Esophagus (tissue), 2 donors: ENCODE data around the gene ELP1. TPM values are rescaled to one million over a fixed set of nuclear protein-coding genes. Genes with fewer than 3 reads are reported as not detected.

Source experiments
- H3K27ac ChIP-seq, 2 donors: one replicate each; pipeline ENCODE4 v1.5.1; 2013; ENCODE audit warnings: low read depth in 2 of 2, mild to moderate bottlenecking in 2 of 2, inconsistent platforms in 1 of 2, low read length in 1 of 2, moderate library complexity in 1 of 2
- H3K27me3 ChIP-seq, 2 donors: one replicate each; pipeline ENCODE4 v1.6.1; 2013; ENCODE audit warnings: low read length in 2 of 2, control low read depth in 1 of 2, mild to moderate bottlenecking in 1 of 2; ENCODE audit not compliant: insufficient read depth in 2 of 2, control insufficient read depth in 1 of 2
- H3K36me3 ChIP-seq, 2 donors: one replicate each; pipeline ENCODE4 v1.6.1; 2013; ENCODE audit warnings: low read length in 1 of 2; ENCODE audit not compliant: control insufficient read depth in 2 of 2, insufficient read depth in 2 of 2
- H3K4me1 ChIP-seq, 2 donors: one replicate each; pipeline ENCODE4 v1.6.1; 2013; ENCODE audit warnings: low read length in 1 of 2; ENCODE audit not compliant: control insufficient read depth in 2 of 2, insufficient read depth in 2 of 2
- H3K4me3 ChIP-seq, 2 donors: one replicate each; pipeline ENCODE4 v1.5.1; 2013; ENCODE audit warnings: low read length in 2 of 2, mild to moderate bottlenecking in 2 of 2, low read depth in 1 of 2, moderate library complexity in 1 of 2
- H3K9me3 ChIP-seq, 2 donors: one replicate each; pipeline ENCODE4 v1.6.1; 2013; ENCODE audit warnings: mild to moderate bottlenecking in 2 of 2, low read depth in 1 of 2, low read length in 1 of 2, moderate library complexity in 1 of 2; ENCODE audit not compliant: control insufficient read depth in 2 of 2, insufficient read depth in 1 of 2
- WGBS, 2 donors: extraction: QIAGEN DNeasy Blood & Tissue Kit; methylation state at CpG; one replicate each; pipeline ENCODE4 v1.1.7; 2013; 5-methylcytosine and 5-hydroxymethylcytosine counted together
- polyA plus RNA-seq, 2 donors: library from polyadenylated mRNA; stranded (reverse); fragments of 200-250 nt; gene quantifications; one replicate each; pipeline ENCODE4 v1.2.3, GENCODE V29; 2013
- donor health status: healthy with polysubstance abuse.
- donor health status: Bipolar disorder and iron deficiency.

ELP1 gene
- polyA plus RNA-seq, 2 donors = 8.9 to 9.5 TPM

DNA sequence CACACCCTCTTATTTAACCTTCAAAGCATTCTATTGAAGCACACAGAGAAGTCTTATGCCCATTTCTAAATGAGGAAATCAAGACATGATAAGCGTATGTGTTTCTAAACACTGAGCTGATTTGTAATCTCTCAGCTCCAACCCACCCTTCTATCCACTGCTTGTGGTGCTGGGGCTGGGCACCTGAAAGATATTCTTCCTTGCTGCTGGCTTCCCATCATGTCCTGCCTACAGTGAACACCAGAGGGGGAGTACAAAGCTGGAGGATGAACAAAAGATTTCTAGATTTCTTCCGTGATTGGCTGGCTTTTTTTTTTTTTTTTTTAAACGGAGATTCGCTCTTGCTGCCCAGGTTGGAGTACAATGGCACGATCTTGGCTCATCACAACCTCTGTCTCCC is 57.5 kb downstream of the ELP1 start:
- H3K9me3 ChIP-seq = no peaks in the 10 kb centered on the region
- WGBS, 2 donors = 94% methylated on average over 5 of the region's 5 CpGs
- no peak overlapping the region for H3K27ac ChIP-seq
- H3K4me1 ChIP-seq = no peaks in the 10 kb centered on the region
- H3K27me3 ChIP-seq = no peaks in the 10 kb centered on the region
- peaks cover 8 to 14% of the 10 kb centered on the region in 2 donors for H3K36me3 ChIP-seq
- no peak overlapping the region for H3K4me3 ChIP-seq

DNA sequence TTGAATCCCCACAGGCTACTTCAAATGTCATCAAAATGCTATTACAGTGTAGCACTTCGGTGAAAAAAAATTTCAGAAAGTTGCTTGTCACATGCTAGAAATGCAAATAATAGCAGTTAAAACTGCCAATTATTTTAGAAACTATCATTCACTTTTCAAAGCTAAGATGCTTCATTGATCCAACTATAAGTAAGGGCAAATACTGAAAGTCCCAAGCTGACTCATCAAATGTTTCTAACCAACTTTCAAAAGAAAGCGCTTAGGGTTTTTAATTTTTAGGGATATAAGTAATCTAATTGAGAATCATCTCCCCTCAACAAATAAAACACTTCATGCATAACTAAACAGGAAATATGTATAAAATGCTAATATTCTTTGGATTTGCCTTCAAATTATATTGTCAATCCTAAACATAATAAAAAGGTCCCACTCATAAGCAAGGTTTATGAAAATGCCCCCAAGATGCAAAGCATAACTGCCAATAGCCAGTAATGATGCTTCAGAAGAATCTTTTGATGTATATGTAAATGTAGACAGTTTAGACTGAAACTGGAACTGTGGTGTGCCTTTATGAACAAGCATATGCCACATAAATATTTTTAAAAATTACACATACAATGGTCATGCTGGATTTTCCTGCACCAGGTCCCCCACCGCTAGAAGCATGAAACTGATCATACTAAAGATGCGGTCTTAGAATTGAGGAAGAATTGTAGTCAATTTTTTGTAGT is 59.7 kb downstream of the ELP1 start:
- 95% methylated on average over 4 of the region's 4 CpGs for WGBS, 2 donors
- Histone ChIP-seq H3K4me1 (no peaks in the 10 kb centered on the region), H3K36me3 (peaks cover 8 to 12% of the 10 kb centered on the region in 2 donors), H3K27ac (no peak overlapping the region), H3K9me3 (no peaks in the 10 kb centered on the region), H3K27me3 (no peaks in the 10 kb centered on the region), H3K4me3 (no peak overlapping the region)

DNA sequence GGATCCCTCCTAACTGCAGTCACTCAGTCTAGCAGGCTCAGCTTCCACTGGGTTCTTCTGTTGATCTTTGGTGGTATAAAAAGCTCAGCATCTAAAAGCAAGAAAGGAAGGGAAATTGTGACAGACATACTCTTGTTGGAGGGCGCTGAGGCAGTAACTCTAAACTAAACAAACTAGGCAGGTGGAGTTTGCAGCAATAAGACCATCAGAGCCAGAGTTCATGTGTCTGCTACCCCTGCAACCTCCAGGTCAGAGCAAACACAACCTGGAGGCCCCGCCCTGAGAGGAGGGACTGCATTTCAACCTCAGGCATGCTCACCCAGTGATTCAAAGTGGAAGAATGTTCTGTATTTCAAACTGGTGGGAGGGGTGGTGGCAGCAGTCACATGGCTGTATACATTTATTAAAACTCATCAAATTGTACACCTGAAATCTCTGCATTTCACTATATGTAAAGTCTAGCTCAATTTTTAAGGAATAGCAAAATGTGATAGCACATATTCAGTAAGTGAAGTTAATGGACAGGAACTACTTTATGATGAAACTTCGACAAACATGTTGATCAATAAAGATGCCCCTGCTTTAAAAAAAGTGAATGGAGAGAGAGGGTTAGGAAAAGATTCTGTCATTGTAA is 64.7 kb downstream of the ELP1 start:
- no peak overlapping the region for H3K27ac ChIP-seq
- 64 to 90% methylated on average over 3 of the region's 3 CpGs for WGBS, 2 donors
- peaks cover 0 to 5% of the 10 kb centered on the region in 2 donors for H3K36me3 ChIP-seq

DNA sequence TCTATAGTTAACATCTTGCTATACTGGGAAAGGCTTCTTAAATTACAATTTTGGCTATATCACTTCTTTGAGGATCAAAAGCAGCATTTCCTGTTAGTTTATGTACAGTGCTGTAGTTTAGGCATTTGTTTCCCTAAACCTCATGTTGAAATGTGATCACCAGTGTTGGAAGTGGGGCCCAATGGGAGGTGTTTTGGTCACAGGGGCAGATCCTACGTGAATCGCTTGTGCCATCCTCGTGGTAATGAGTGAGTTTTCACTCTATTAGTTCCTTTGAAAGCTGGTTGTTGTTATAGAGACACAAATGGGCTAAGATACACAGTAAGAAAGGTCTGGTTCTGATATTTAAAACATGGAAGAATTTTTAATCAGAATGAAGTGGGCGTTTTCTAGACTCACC is 66.1 kb downstream of the ELP1 start:
- 80 to 89% methylated on average over 4 of the region's 4 CpGs for WGBS, 2 donors
- Histone ChIP-seq H3K9me3 (no peaks in the 10 kb centered on the region), H3K36me3 (peaks cover 0 to 3% of the 10 kb centered on the region in 2 donors), H3K27ac (no peak overlapping the region), H3K4me1 (no peaks in the 10 kb centered on the region), H3K4me3 (no peak overlapping the region), H3K27me3 (no peaks in the 10 kb centered on the region)

More for the DNA sequence above, 64.7 kb downstream of the ELP1 start:
- H3K4me1 ChIP-seq = no peaks in the 10 kb centered on the region
- no peaks in the 10 kb centered on the region for H3K27me3 ChIP-seq
- no peak overlapping the region for H3K4me3 ChIP-seq
- H3K9me3 ChIP-seq = no peaks in the 10 kb centered on the region

DNA sequence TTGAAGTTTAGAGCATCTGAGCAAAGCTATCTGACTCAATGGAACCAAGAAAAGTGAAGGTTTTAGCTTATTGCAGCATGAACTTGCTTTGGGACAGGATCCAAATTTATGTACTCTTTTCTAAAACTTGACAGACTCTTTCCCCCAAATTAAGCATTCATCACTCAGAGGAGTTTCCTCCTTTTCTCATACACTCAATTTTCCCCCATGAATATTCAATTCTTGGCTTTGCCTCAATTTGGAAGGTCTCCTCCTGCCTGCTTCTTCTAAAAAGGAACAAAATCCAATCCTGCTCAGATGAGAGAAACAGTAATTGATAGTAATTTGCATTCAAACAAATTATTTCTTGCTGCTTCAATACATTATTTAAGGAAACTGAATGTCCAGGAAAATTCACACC is 66.8 kb downstream of the ELP1 start:
- Histone ChIP-seq H3K4me1 (no peaks in the 10 kb centered on the region), H3K4me3 (no peak overlapping the region), H3K9me3 (no peaks in the 10 kb centered on the region), H3K27ac (no peak overlapping the region), H3K27me3 (no peaks in the 10 kb centered on the region), H3K36me3 (peaks cover 0 to 3% of the 10 kb centered on the region in 2 donors)

DNA sequence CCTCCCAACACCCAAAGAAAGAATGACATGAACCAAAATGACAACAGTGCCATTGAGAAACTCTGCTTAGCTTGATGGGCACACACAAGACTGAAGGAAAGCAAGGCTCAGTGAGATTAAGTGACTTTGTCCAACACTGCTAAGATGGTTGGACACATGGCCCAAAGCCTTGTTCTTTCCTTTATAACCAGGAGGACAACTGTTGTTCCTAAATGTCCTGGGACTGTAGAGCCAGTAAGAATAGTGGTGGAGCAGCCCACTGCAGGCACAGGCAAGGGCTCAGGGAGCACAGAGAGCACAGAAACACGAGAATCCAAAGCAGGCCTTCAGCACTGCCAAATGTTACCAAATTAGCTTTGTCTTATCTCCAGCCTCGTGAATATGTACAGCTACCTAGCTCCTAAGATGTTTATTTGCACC is 67.9 kb downstream of the ELP1 start:
- Histone ChIP-seq H3K36me3 (peaks cover 0 to 3% of the 10 kb centered on the region in 2 donors), H3K27ac (no peak overlapping the region), H3K4me1 (no peaks in the 10 kb centered on the region), H3K4me3 (no peak overlapping the region), H3K9me3 (no peaks in the 10 kb centered on the region), H3K27me3 (no peaks in the 10 kb centered on the region)
- 63 to 91% methylated on average over 2 of the region's 2 CpGs for WGBS, 2 donors

DNA sequence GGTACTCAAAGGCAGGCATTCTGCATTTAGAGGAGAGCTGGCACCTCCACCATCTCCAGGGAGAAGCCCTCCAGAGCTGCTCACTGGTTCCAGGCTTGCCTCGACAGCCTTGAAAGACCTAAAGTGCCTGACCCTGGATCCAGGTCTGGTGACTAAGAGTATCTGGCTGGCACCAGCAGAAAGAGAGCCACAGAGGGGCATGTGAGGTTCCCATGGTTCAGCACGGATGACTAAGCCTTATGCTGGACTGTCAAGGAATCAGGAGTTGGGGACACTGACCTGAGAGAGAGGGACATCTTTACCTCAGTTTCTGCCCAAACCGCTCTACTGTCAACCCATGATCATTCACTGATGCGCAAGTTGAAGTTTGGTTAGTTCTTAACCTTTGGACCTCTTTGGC is 68.9 kb downstream of the ELP1 start:
- H3K4me3 ChIP-seq = no peak overlapping the region
- peaks cover 0 to 3% of the 10 kb centered on the region in 2 donors for H3K36me3 ChIP-seq
- no peak overlapping the region for H3K27ac ChIP-seq
- H3K4me1 ChIP-seq = peaks cover 0 to 3% of the 10 kb centered on the region in 2 donors
- no peaks in the 10 kb centered on the region for H3K27me3 ChIP-seq
- no peaks in the 10 kb centered on the region for H3K9me3 ChIP-seq
- 92 to 93% methylated on average over 4 of the region's 4 CpGs for WGBS, 2 donors

DNA sequence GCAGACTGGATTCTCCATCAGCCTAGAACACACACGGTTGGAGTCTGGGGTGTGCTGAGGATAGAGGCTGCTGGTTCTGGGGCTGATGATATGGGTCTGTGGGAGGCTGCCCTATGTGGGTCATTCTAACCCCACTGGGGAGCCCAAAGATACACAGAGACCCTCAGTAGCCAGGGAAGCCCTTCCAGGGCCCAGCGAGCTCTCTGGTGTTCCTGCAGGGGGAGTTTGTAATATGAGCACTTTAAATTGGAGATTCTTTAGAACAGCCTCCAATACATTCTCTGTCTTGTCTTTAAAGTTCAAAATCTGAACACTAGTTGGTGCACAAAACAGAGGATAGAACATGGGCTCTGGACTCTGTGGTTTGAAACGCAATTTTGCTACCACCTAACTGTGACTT is 69.5 kb downstream of the ELP1 start:
- no peaks in the 10 kb centered on the region for H3K27me3 ChIP-seq
- H3K36me3 ChIP-seq = peaks cover 0 to 3% of the 10 kb centered on the region in 2 donors
- no peak overlapping the region for H3K27ac ChIP-seq
- H3K4me1 ChIP-seq = peaks cover 0 to 8% of the 10 kb centered on the region in 2 donors
- 84 to 92% methylated on average over 3 of the region's 3 CpGs for WGBS, 2 donors
- H3K4me3 ChIP-seq = no peak overlapping the region
- no peaks in the 10 kb centered on the region for H3K9me3 ChIP-seq

DNA sequence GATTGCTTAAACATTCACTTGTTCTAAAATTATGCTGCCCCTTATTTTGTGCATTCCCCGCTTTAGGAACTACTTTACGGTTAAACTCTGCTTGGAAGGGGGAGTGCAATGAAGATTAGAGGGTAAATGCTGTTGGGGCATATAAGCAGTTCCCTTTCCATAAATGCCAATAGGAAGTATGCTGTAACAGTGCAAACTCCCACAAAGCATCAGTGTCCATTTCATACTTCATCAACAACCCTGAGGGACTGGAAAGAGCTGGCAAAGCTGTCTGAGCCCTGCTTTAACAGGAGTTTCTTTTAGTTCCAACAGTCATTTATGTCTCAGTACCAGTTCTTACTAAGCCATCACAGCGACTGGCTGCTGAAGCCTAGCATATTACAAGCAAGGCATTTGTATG is 70.0 kb downstream of the ELP1 start:
- Histone ChIP-seq H3K27ac (no peak overlapping the region), H3K4me3 (no peak overlapping the region), H3K9me3 (no peaks in the 10 kb centered on the region), H3K4me1 (peaks cover 0 to 8% of the 10 kb centered on the region in 2 donors), H3K27me3 (no peaks in the 10 kb centered on the region), H3K36me3 (peaks cover 0 to under 1% of the 10 kb centered on the region in 2 donors)
- WGBS, 2 donors = 89 to 93% methylated on average over 3 of the region's 3 CpGs

DNA sequence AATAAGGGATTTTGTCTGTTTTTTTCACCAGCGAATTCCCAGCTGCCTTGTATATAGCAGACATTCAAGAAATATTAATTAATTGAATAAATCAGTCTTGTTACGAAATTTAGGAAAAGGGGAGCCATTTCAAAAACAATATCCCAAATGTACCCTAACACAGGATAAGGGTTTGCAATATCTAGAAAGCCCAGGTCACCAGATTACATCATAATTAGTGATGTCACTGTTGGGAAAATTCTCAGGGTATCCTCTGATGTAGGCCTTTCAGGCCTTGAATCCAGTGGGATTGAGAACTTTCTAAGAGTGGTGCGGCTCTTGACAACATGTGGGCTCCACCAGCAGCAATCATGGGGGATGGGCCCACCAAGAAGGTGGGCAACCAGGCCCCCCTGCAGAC is 71.9 kb downstream of the ELP1 start, which contains the start of gene ACTL7A:
Gene ACTL7A, plus strand, starts transcription at position 270 of the 400 bp plus-strand sequence. Its CDS starts 57 bp downstream, at position 327.
- Histone ChIP-seq H3K27me3 (no peaks in the 10 kb centered on the region), H3K27ac (no peak within 1 kb of the TSS), H3K36me3 (no peaks in the 10 kb centered on the region), H3K9me3 (no peaks in the 10 kb centered on the region), H3K4me1 (peaks cover 0 to 8% of the 10 kb centered on the region in 2 donors), H3K4me3 (no peak within 1 kb of the TSS)
- WGBS, 2 donors = 96 to 97% methylated on average over 3 of the region's 3 CpGs
